Caco-2 (cell line): ENCODE measurements around the gene LPCAT3. TPM values are rescaled to one million over a fixed set of nuclear protein-coding genes. Genes with fewer than 3 reads are reported as not detected.

Source experiments
- BruUV-seq: library from RNA; stranded (reverse); fragments of 400-500 nt; replicated peaks from 2 replicates; lab custom pipeline; 2021; lab: Mats Ljungman, UMichigan
- CTCF ChIA-PET: fragments of 300-600 bp; sonication (Branson Sonifier 250); formaldehyde crosslinking; loops from one replicate; lab custom pipeline; 2022; ENCODE audit warnings: antibody characterized with exemption; lab: Charles Lee
- POLR2A ChIA-PET: fragments of 300-600 bp; sonication (Branson Sonifier 250); formaldehyde crosslinking; loops from one replicate; lab custom pipeline; 2022; ENCODE audit warnings: antibody characterized with exemption; lab: Charles Lee
- DNase-seq, 2 experiments: peaks; one replicate each; pipeline versions ENCODE4 v3.0.0 to v3.0.0-alpha.2; 2020 to 2022
- H3K27me3 ChIP-seq: replicated peaks from 2 replicates; pipeline ENCODE4 v1.6.0; 2011; ENCODE audit warnings: low read length; ENCODE audit not compliant: control insufficient read depth, insufficient read depth
- H3K36me3 ChIP-seq: 2 replicates; pipeline ENCODE4 v1.5.1; 2011; ENCODE audit warnings: low read length; ENCODE audit not compliant: control insufficient read depth, insufficient read depth
- H3K4me1 ChIP-seq: fragments of 250-450 bp; sonication (Bioruptor Pico); 2 replicates; pipeline ENCODE4 v1.5.1; 2020; ENCODE audit warnings: mild to moderate bottlenecking
- H3K4me3 ChIP-seq: 2 replicates; pipeline ENCODE4 v1.5.1; 2011; ENCODE audit warnings: low read depth, mild to moderate bottlenecking, control low read depth, low read length
- H3K9me3 ChIP-seq: fragments of 250-450 bp; sonication (Bioruptor Pico); 2 replicates; pipeline ENCODE4 v1.5.1; 2020; ENCODE audit warnings: mild to moderate bottlenecking, moderate library complexity
- H3K27ac Mint-ChIP-seq: one replicate; pipeline ENCODE4 v1.8.0; 2022; ENCODE audit warnings: mixed read lengths; ENCODE audit not compliant: unreplicated experiment
- H3K27me3 Mint-ChIP-seq: one replicate; pipeline ENCODE4 v1.8.0; 2022; ENCODE audit warnings: mixed read lengths; ENCODE audit not compliant: insufficient read depth, unreplicated experiment
- H3K36me3 Mint-ChIP-seq: one replicate; pipeline ENCODE4 v1.8.0; 2022; ENCODE audit warnings: mild to moderate bottlenecking, mixed read lengths; ENCODE audit not compliant: insufficient read depth, unreplicated experiment
- H3K4me1 Mint-ChIP-seq: one replicate; pipeline ENCODE4 v1.8.0; 2022; ENCODE audit warnings: low read depth, mixed read lengths; ENCODE audit not compliant: unreplicated experiment
- H3K4me3 Mint-ChIP-seq: one replicate; pipeline ENCODE4 v1.8.0; 2022; ENCODE audit warnings: mild to moderate bottlenecking, moderate library complexity, mixed read lengths; ENCODE audit not compliant: unreplicated experiment
- H3K9me3 Mint-ChIP-seq: one replicate; pipeline ENCODE4 v1.8.0; 2022; ENCODE audit warnings: mixed read lengths; ENCODE audit not compliant: unreplicated experiment
- intact Hi-C: fragments of 100-400 bp; cut with micrococcal nuclease; formaldehyde crosslinking; loops from one replicate; pipeline ENCODE4 v1.10.0; 2022; ENCODE audit not compliant: unreplicated experiment
- total RNA-seq: library from RNA; stranded (reverse); gene quantifications from 2 replicates; pipeline ENCODE4 v1.2.3, GENCODE V29; 2022
- TF ChIP-seq, protein P1 (sequence below), 2 experiments: fragments of 200-600 bp in 1 of 2; IDR thresholded peaks; 1 replicate in 1 of 2; 2 replicates in 1 of 2; pipeline versions ENCODE4 v1.5.1 to v1.8.0; 2011 to 2022; ENCODE audit warnings: antibody characterized with exemption in 1 of 2, control low read depth in 1 of 2, inconsistent platforms in 1 of 2, low read depth in 1 of 2, low read length in 1 of 2, mild to moderate bottlenecking in 1 of 2, moderate library complexity in 1 of 2; ENCODE audit not compliant: insufficient read depth in 1 of 2, severe bottlenecking in 1 of 2, unreplicated experiment in 1 of 2

LPCAT3 gene
- total RNA-seq, 1 experiment from 2014 or later = 142 TPM

DNA sequence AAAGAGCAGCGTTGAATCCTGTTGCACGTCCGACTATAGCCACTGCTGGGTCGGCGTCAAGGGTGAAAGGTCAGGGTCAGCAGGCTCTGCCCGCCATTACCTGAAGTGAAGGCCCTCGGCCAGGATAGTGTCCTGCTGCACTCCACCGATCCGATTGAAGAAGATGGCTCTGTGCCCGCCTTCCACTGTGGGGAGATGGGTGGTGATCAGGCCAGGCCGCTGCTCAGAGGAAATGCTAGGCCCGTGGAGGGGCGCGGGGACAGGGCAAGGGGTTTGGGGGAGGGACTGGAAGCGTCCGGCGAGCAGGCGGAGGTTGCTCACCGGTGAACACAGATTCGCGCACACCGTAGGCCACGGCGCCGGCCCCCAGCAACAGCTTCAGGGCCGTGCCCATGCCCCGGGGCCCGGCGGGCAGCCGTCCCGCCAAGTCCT is 48.2 kb downstream of the LPCAT3 start:
- peak overlapping the region; percentile 90 for H3K4me3 ChIP-seq
- peaks cover 19% of the 10 kb centered on the region for H3K4me1 ChIP-seq
- intact Hi-C loops = loop anchor here (1.0 kb wide), 2 partner anchors 26 to 48 kb away; partner anchors contain the start of genes C12orf57 and LPCAT3
- peak overlapping the region; percentile 97 for H3K27ac Mint-ChIP-seq
- peak overlapping the region; percentile 86 for H3K4me3 Mint-ChIP-seq
- peaks cover 19% of the 10 kb centered on the region for H3K36me3 ChIP-seq
- H3K4me1 Mint-ChIP-seq = peaks cover 40% of the 10 kb centered on the region
- ChIA-PET POLR2A (interaction anchor here (0.5 to 2.9 kb wide), 3 partner anchors 24 to 73 kb away, joined by 3 to 8 read pairs (median 4); partner anchors contain the start of gene LPCAT3), CTCF (interaction anchor here (1.4 kb wide), 1 partner anchor 24 kb away, joined by 6 read pairs; no protein-coding TSS in a partner anchor)
- no peaks in the 10 kb centered on the region for H3K9me3 ChIP-seq
- H3K36me3 Mint-ChIP-seq = peaks cover 96% of the 10 kb centered on the region
- no peaks in the 10 kb centered on the region for H3K27me3 ChIP-seq
- TSS peak; percentile 43 for BruUV-seq
- H3K9me3 Mint-ChIP-seq = no peaks in the 10 kb centered on the region
- no peaks in the 10 kb centered on the region for H3K27me3 Mint-ChIP-seq
- TF ChIP-seq, protein P1, sequence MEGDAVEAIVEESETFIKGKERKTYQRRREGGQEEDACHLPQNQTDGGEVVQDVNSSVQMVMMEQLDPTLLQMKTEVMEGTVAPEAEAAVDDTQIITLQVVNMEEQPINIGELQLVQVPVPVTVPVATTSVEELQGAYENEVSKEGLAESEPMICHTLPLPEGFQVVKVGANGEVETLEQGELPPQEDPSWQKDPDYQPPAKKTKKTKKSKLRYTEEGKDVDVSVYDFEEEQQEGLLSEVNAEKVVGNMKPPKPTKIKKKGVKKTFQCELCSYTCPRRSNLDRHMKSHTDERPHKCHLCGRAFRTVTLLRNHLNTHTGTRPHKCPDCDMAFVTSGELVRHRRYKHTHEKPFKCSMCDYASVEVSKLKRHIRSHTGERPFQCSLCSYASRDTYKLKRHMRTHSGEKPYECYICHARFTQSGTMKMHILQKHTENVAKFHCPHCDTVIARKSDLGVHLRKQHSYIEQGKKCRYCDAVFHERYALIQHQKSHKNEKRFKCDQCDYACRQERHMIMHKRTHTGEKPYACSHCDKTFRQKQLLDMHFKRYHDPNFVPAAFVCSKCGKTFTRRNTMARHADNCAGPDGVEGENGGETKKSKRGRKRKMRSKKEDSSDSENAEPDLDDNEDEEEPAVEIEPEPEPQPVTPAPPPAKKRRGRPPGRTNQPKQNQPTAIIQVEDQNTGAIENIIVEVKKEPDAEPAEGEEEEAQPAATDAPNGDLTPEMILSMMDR (IDR thresholded peaks at IDR 0.05; ENCODE audit: insufficient read depth in 1 of 2, low read depth in 1 of 2, low read length in 1 of 2, severe bottlenecking in 1 of 2, unreplicated experiment in 1 of 2) = no peak
- DNase-seq = peak; percentile 63 to 71

DNA sequence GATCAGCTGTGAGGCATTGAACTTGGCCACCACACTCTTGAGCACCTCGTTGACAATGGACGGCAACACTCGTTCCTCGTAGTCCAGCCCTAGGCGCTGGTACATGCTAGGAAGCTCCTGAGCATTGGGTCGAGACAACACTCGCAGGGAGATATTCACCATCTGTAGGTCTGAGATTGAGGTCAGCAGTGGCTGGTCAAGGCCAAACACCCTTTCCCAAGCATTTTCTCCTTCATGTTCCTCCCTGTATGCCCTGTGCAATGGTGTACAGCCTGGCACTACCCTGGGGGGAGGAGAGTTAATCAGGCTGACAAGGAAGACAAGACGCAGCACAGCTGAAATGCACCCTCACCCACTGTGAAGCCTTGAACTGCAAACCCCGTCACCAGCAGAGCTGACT is 49.9 kb downstream of the LPCAT3 start:
- BruUV-seq = no TSS peak
- DNase-seq = no peak
- ChIA-PET CTCF (interaction anchor here (0.7 to 1.4 kb wide), 3 partner anchors 22 to 50 kb away, joined by 3 to 6 read pairs (median 5); partner anchors contain the start of genes C12orf57, LPCAT3 and RNU7-1), POLR2A (interaction anchor here (1.6 to 2.9 kb wide), 3 partner anchors 22 to 50 kb away, joined by 8 to 13 read pairs (median 9); partner anchors contain the start of genes C12orf57, LPCAT3 and RNU7-1)
- peak overlapping the region; percentile 97 for H3K27ac Mint-ChIP-seq
- no peak overlapping the region for H3K4me3 ChIP-seq
- H3K4me1 Mint-ChIP-seq = peaks cover 35% of the 10 kb centered on the region
- peaks cover 28% of the 10 kb centered on the region for H3K4me1 ChIP-seq
- H3K9me3 Mint-ChIP-seq = no peaks in the 10 kb centered on the region
- intact Hi-C loops = no loop called here
- TF ChIP-seq, protein P1 (IDR thresholded peaks at IDR 0.05; ENCODE audit: insufficient read depth in 1 of 2, low read depth in 1 of 2, low read length in 1 of 2, severe bottlenecking in 1 of 2, unreplicated experiment in 1 of 2) = no peak
- H3K27me3 Mint-ChIP-seq = no peaks in the 10 kb centered on the region
- peak overlapping the region; percentile 86 for H3K4me3 Mint-ChIP-seq
- H3K27me3 ChIP-seq = no peaks in the 10 kb centered on the region
- H3K9me3 ChIP-seq = no peaks in the 10 kb centered on the region
- peaks cover 98% of the 10 kb centered on the region for H3K36me3 Mint-ChIP-seq
- H3K36me3 ChIP-seq = peaks cover 19% of the 10 kb centered on the region

- TF ChIP-seq, protein P1 (IDR thresholded peaks at IDR 0.05; ENCODE audit: insufficient read depth in 1 of 2, low read depth in 1 of 2, low read length in 1 of 2, severe bottlenecking in 1 of 2, unreplicated experiment in 1 of 2) = no peak
- POLR2A ChIA-PET = interaction anchor here (0.7 to 2.9 kb wide), 3 partner anchors 22 to 128 kb away, joined by 3 to 13 read pairs (median 8); partner anchors contain the start of gene LPCAT3
- no peaks in the 10 kb centered on the region for H3K27me3 ChIP-seq
- H3K4me3 ChIP-seq = no peak overlapping the region
- no peaks in the 10 kb centered on the region for H3K9me3 ChIP-seq
- Mint-ChIP-seq H3K27ac (no peak overlapping the region), H3K36me3 (peaks cover 98% of the 10 kb centered on the region), H3K4me1 (peaks cover 27% of the 10 kb centered on the region), H3K9me3 (no peaks in the 10 kb centered on the region), H3K4me3 (no peak overlapping the region), H3K27me3 (no peaks in the 10 kb centered on the region)
- H3K36me3 ChIP-seq = peaks cover 19% of the 10 kb centered on the region
- intact Hi-C loops = no loop called here
- BruUV-seq = no TSS peak
- peaks cover 30% of the 10 kb centered on the region for H3K4me1 ChIP-seq
- CTCF ChIA-PET = interaction anchor here (0.7 kb wide), 1 partner anchor 24 kb away, joined by 3 read pairs; the partner anchor contains the start of genes C12orf57 and RNU7-1
- DNase-seq = no peak
Observed at GRCh38 chr12:6967651-6968100, 50.6 kb downstream of the LPCAT3 start.
